ENCODE results near the gene BBS9.

BBS9 gene

GRCh38 chr7:33593611-33594010 lies 464.2 kb downstream of the BBS9 start:
- Histone ChIP-seq H3K36me3 (no peaks in the 10 kb centered on the region), H4K20me1 (no peaks in the 10 kb centered on the region), H3K9ac (no peak overlapping the region), H3K4me3 (no peak overlapping the region), H3K9me3 (no peaks in the 10 kb centered on the region), H3K4me1 (peaks cover 14% of the 10 kb centered on the region), H3K27ac (no peak overlapping the region), H3K27me3 (no peaks in the 10 kb centered on the region), H3K4me2 (no peak overlapping the region)
- TF ChIP-seq Cebpa-rat (IDR thresholded peaks at IDR 0.05) = no peak

GRCh38 chr7:33596686-33597085 lies 467.3 kb downstream of the BBS9 start:
- no peaks in the 10 kb centered on the region for H3K9me3 ChIP-seq
- peaks cover 4% of the 10 kb centered on the region for H3K4me1 ChIP-seq
- H3K4me3 ChIP-seq = no peak overlapping the region
- H3K27me3 ChIP-seq = no peaks in the 10 kb centered on the region
- H3K27ac ChIP-seq = no peak overlapping the region
- no peaks in the 10 kb centered on the region for H3K36me3 ChIP-seq
- H3K4me2 ChIP-seq = no peak overlapping the region
- H4K20me1 ChIP-seq = no peaks in the 10 kb centered on the region
- no peak for TF ChIP-seq Cebpa-rat (IDR thresholded peaks at IDR 0.05)
- H3K9ac ChIP-seq = no peak overlapping the region

GRCh38 chr7:33597181-33597580 lies 467.8 kb downstream of the BBS9 start:
- no peaks in the 10 kb centered on the region for H4K20me1 ChIP-seq
- no peaks in the 10 kb centered on the region for H3K4me1 ChIP-seq
- no peak overlapping the region for H3K27ac ChIP-seq
- no peaks in the 10 kb centered on the region for H3K9me3 ChIP-seq
- no peaks in the 10 kb centered on the region for H3K27me3 ChIP-seq
- no peak overlapping the region for H3K9ac ChIP-seq
- H3K36me3 ChIP-seq = no peaks in the 10 kb centered on the region
- no peak for TF ChIP-seq Cebpa-rat (IDR thresholded peaks at IDR 0.05)
- H3K4me2 ChIP-seq = no peak overlapping the region
- H3K4me3 ChIP-seq = no peak overlapping the region

GRCh38 chr7:33601101-33601500 lies 471.7 kb downstream of the BBS9 start:
- Histone ChIP-seq H3K9me3 (no peaks in the 10 kb centered on the region), H4K20me1 (no peaks in the 10 kb centered on the region), H3K4me1 (no peaks in the 10 kb centered on the region), H3K36me3 (no peaks in the 10 kb centered on the region), H3K27ac (no peak overlapping the region), H3K9ac (no peak overlapping the region), H3K4me2 (no peak overlapping the region), H3K4me3 (no peak overlapping the region), H3K27me3 (no peaks in the 10 kb centered on the region)
- no peak for TF ChIP-seq Cebpa-rat (IDR thresholded peaks at IDR 0.05)

- H3K27me3 ChIP-seq = no peaks in the 10 kb centered on the region
- H3K9ac ChIP-seq = no peak overlapping the region
- H3K9me3 ChIP-seq = no peaks in the 10 kb centered on the region
- no peaks in the 10 kb centered on the region for H3K4me1 ChIP-seq
- H3K4me3 ChIP-seq = no peak overlapping the region
- no peak for TF ChIP-seq Cebpa-rat (IDR thresholded peaks at IDR 0.05)
- H3K4me2 ChIP-seq = no peak overlapping the region
- H4K20me1 ChIP-seq = no peaks in the 10 kb centered on the region
- no peaks in the 10 kb centered on the region for H3K36me3 ChIP-seq
- H3K27ac ChIP-seq = no peak overlapping the region
Observed at GRCh38 chr7:33601884-33602283, 472.5 kb downstream of the BBS9 start.

GRCh38 chr7:33604056-33604455 lies 474.7 kb downstream of the BBS9 start:
- H3K36me3 ChIP-seq = no peaks in the 10 kb centered on the region
- H3K9me3 ChIP-seq = no peaks in the 10 kb centered on the region
- no peak overlapping the region for H3K9ac ChIP-seq
- no peak overlapping the region for H3K27ac ChIP-seq
- no peak overlapping the region for H3K4me3 ChIP-seq
- H3K27me3 ChIP-seq = no peaks in the 10 kb centered on the region
- no peak for TF ChIP-seq Cebpa-rat (IDR thresholded peaks at IDR 0.05)
- no peak overlapping the region for H3K4me2 ChIP-seq
- no peaks in the 10 kb centered on the region for H4K20me1 ChIP-seq
- no peaks in the 10 kb centered on the region for H3K4me1 ChIP-seq

- H3K4me2 ChIP-seq = no peak overlapping the region
- no peaks in the 10 kb centered on the region for H4K20me1 ChIP-seq
- no peak overlapping the region for H3K4me3 ChIP-seq
- TF ChIP-seq Cebpa-rat (IDR thresholded peaks at IDR 0.05) = no peak
- H3K27me3 ChIP-seq = no peaks in the 10 kb centered on the region
- no peak overlapping the region for H3K9ac ChIP-seq
- H3K4me1 ChIP-seq = no peaks in the 10 kb centered on the region
- H3K9me3 ChIP-seq = no peaks in the 10 kb centered on the region
- H3K36me3 ChIP-seq = no peaks in the 10 kb centered on the region
- H3K27ac ChIP-seq = no peak overlapping the region
Observed at GRCh38 chr7:33610918-33611317, 481.6 kb downstream of the BBS9 start.

GRCh38 chr7:33612442-33612841 lies 483.1 kb downstream of the BBS9 start:
- Histone ChIP-seq H3K4me1 (no peaks in the 10 kb centered on the region), H3K9ac (no peak overlapping the region), H3K4me3 (no peak overlapping the region), H3K27me3 (no peaks in the 10 kb centered on the region), H3K36me3 (no peaks in the 10 kb centered on the region), H4K20me1 (no peaks in the 10 kb centered on the region), H3K4me2 (no peak overlapping the region), H3K27ac (no peak overlapping the region), H3K9me3 (no peaks in the 10 kb centered on the region)
- TF ChIP-seq Cebpa-rat (IDR thresholded peaks at IDR 0.05) = no peak

GRCh38 chr7:33614357-33615117 lies 485.2 kb downstream of the BBS9 start:
- H3K4me2 ChIP-seq = no peak overlapping the region
- TF ChIP-seq Cebpa-rat (IDR thresholded peaks at IDR 0.05) = no peak
- H3K27ac ChIP-seq = no peak overlapping the region
- no peaks in the 10 kb centered on the region for H4K20me1 ChIP-seq
- no peaks in the 10 kb centered on the region for H3K4me1 ChIP-seq
- no peaks in the 10 kb centered on the region for H3K9me3 ChIP-seq
- no peaks in the 10 kb centered on the region for H3K36me3 ChIP-seq
- H3K9ac ChIP-seq = no peak overlapping the region
- no peaks in the 10 kb centered on the region; the same call in 1 of the 2 replicates for H3K27me3 ChIP-seq
- no peak overlapping the region for H3K4me3 ChIP-seq

GRCh38 chr7:33616752-33617151 lies 487.4 kb downstream of the BBS9 start:
- no peak overlapping the region for H3K4me2 ChIP-seq
- H3K27me3 ChIP-seq = no peaks in the 10 kb centered on the region; the same call in 1 of the 2 replicates
- H3K4me3 ChIP-seq = no peak overlapping the region
- no peaks in the 10 kb centered on the region for H3K9me3 ChIP-seq
- no peaks in the 10 kb centered on the region for H3K36me3 ChIP-seq
- no peak for TF ChIP-seq Cebpa-rat (IDR thresholded peaks at IDR 0.05)
- H3K27ac ChIP-seq = no peak overlapping the region
- H3K4me1 ChIP-seq = no peaks in the 10 kb centered on the region
- no peak overlapping the region for H3K9ac ChIP-seq
- no peaks in the 10 kb centered on the region for H4K20me1 ChIP-seq

- Histone ChIP-seq H3K4me2 (no peak overlapping the region), H3K9ac (no peak overlapping the region), H3K36me3 (no peaks in the 10 kb centered on the region), H3K27me3 (no peaks in the 10 kb centered on the region; the same call in 1 of the 2 replicates), H3K9me3 (no peaks in the 10 kb centered on the region), H3K4me3 (no peak overlapping the region), H4K20me1 (no peaks in the 10 kb centered on the region), H3K27ac (no peak overlapping the region), H3K4me1 (no peaks in the 10 kb centered on the region)
- no peak for TF ChIP-seq Cebpa-rat (IDR thresholded peaks at IDR 0.05)
Observed at GRCh38 chr7:33619264-33619663, 489.9 kb downstream of the BBS9 start.

Measured in BLaER1 (cell line).